Ishikawa (cell line): ENCODE results near the gene STAG2.

Experiments used
- CEBPB ChIP-seq: IDR thresholded peaks from 2 replicates; pipeline ENCODE4 v1.6.1; 2012
- TAF1 ChIP-seq: IDR thresholded peaks from 2 replicates; pipeline ENCODE4 v1.6.1; 2012; ENCODE audit warnings: low read depth, mild to moderate bottlenecking
- ZBTB7A ChIP-seq: IDR thresholded peaks from 2 replicates; pipeline ENCODE4 v1.6.1; 2012; ENCODE audit warnings: low read depth
- TF ChIP-seq, protein P1 (sequence below): IDR thresholded peaks from 2 replicates; pipeline ENCODE4 v1.6.1; 2012; ENCODE audit warnings: low read depth, mild to moderate bottlenecking

GRCh38 chrX:124113621-124114600 lies 152.4 kb downstream of the STAG2 start:
- TF ChIP-seq ZBTB7A (no peak), CEBPB (no peak), TAF1 (no peak)
- TF ChIP-seq, protein P1, sequence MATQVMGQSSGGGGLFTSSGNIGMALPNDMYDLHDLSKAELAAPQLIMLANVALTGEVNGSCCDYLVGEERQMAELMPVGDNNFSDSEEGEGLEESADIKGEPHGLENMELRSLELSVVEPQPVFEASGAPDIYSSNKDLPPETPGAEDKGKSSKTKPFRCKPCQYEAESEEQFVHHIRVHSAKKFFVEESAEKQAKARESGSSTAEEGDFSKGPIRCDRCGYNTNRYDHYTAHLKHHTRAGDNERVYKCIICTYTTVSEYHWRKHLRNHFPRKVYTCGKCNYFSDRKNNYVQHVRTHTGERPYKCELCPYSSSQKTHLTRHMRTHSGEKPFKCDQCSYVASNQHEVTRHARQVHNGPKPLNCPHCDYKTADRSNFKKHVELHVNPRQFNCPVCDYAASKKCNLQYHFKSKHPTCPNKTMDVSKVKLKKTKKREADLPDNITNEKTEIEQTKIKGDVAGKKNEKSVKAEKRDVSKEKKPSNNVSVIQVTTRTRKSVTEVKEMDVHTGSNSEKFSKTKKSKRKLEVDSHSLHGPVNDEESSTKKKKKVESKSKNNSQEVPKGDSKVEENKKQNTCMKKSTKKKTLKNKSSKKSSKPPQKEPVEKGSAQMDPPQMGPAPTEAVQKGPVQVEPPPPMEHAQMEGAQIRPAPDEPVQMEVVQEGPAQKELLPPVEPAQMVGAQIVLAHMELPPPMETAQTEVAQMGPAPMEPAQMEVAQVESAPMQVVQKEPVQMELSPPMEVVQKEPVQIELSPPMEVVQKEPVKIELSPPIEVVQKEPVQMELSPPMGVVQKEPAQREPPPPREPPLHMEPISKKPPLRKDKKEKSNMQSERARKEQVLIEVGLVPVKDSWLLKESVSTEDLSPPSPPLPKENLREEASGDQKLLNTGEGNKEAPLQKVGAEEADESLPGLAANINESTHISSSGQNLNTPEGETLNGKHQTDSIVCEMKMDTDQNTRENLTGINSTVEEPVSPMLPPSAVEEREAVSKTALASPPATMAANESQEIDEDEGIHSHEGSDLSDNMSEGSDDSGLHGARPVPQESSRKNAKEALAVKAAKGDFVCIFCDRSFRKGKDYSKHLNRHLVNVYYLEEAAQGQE = no peak
